ENCODE results near the gene COL1A2. TPM values are rescaled to one million over a fixed set of nuclear protein-coding genes. Genes with fewer than 3 reads are reported as not detected.

COL1A2 gene
- total RNA-seq, 4 donors from 2014 or later, result 28.0 to 404 (median 59.1) TPM

DNA sequence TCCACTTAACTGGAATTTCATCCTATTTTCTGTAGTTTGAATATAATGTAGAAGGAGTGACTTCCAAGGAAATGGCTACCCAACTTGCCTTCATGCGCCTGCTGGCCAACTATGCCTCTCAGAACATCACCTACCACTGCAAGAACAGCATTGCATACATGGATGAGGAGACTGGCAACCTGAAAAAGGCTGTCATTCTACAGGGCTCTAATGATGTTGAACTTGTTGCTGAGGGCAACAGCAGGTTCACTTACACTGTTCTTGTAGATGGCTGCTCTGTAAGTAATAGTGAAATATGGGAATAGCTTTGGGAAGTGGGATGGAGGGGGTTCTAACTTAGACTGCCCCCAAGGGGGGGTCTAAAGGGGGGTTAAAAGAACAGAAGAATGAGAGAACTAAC lies 34.5 kb downstream of the COL1A2 start:
- no peaks in the 10 kb centered on the region for H3K9me3 ChIP-seq
- TF ChIP-seq POLR2A (IDR thresholded peaks at IDR 0.05), result no peak
- TF ChIP-seq, protein P1, sequence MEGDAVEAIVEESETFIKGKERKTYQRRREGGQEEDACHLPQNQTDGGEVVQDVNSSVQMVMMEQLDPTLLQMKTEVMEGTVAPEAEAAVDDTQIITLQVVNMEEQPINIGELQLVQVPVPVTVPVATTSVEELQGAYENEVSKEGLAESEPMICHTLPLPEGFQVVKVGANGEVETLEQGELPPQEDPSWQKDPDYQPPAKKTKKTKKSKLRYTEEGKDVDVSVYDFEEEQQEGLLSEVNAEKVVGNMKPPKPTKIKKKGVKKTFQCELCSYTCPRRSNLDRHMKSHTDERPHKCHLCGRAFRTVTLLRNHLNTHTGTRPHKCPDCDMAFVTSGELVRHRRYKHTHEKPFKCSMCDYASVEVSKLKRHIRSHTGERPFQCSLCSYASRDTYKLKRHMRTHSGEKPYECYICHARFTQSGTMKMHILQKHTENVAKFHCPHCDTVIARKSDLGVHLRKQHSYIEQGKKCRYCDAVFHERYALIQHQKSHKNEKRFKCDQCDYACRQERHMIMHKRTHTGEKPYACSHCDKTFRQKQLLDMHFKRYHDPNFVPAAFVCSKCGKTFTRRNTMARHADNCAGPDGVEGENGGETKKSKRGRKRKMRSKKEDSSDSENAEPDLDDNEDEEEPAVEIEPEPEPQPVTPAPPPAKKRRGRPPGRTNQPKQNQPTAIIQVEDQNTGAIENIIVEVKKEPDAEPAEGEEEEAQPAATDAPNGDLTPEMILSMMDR (IDR thresholded peaks at IDR 0.05), result no peak
- H3K27me3 ChIP-seq, result no peaks in the 10 kb centered on the region
- H3K4me3 ChIP-seq, result no peak overlapping the region
- no peaks in the 10 kb centered on the region for H3K4me1 ChIP-seq
- H3K36me3 ChIP-seq, result peaks cover 0 to 22% (median 0%) of the 10 kb centered on the region in 3 donors
- no peak overlapping the region for H3K27ac ChIP-seq
- DNase-seq, result no peak

DNA sequence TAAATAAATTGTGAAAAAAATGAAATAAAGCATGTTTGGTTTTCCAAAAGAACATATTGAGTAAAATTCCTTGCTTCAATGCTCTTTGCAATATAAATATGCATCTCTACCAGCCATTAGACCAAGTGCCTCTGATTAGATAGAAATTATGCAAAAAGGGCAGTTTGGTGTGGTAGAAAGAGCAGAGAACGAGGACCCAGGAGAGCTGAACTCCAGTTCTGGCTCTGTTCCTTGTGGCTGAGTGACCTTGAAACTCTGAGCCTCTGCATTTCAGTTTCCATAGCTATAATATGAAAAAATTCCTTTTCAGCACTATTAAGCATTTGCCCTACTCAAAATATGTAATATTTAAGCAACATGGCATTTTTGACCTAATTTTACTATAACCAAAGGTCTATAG lies 36.5 kb downstream of the COL1A2 start:
- no peaks in the 10 kb centered on the region for H3K9me3 ChIP-seq
- peaks cover 0 to 7% (median 0%) of the 10 kb centered on the region in 3 donors for H3K36me3 ChIP-seq
- TF ChIP-seq, protein P1 (IDR thresholded peaks at IDR 0.05), result no peak
- no peak for TF ChIP-seq POLR2A (IDR thresholded peaks at IDR 0.05)
- no peak overlapping the region for H3K4me3 ChIP-seq
- H3K27me3 ChIP-seq, result no peaks in the 10 kb centered on the region
- no peak overlapping the region for H3K27ac ChIP-seq
- no peak for DNase-seq
- H3K4me1 ChIP-seq, result no peaks in the 10 kb centered on the region

DNA sequence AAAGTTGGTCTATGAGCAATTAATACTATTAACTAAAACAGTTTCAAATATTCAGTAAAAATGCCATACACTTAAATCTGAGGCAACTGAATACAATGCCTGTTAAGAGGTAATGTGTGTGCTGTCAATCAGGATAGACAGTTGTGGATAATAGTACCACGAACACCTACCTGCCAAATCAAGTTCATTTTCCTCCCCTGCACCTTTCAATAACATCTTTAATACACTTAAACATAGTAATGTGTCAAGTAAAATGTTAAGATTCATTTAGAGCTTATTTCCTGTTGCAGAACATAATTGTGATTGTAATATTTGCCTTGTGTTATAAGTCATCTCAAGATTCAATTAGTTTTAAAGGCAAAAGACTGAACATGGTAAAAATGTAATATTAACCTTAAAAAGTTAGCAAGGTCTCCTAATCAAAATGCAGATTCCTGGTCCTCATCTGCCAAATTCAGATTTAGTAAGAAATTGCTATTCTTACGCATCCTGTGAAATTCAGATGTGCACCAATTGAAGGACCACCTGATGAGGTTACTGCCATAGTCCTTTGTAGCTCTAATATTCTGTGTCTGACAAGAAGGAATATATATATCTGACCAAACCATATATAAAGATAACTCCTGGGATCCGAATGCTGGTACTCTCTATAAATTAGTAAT lies 37.1 kb downstream of the COL1A2 start:
- H3K36me3 ChIP-seq, result peaks cover 0 to 3% (median 0%) of the 10 kb centered on the region in 3 donors
- H3K9me3 ChIP-seq, result no peaks in the 10 kb centered on the region
- no peaks in the 10 kb centered on the region for H3K4me1 ChIP-seq
- no peak overlapping the region for H3K4me3 ChIP-seq
- H3K27me3 ChIP-seq, result no peaks in the 10 kb centered on the region
- TF ChIP-seq POLR2A (IDR thresholded peaks at IDR 0.05), result no peak
- TF ChIP-seq, protein P1 (IDR thresholded peaks at IDR 0.05), result no peak
- H3K27ac ChIP-seq, result no peak overlapping the region
- no peak for DNase-seq

DNA sequence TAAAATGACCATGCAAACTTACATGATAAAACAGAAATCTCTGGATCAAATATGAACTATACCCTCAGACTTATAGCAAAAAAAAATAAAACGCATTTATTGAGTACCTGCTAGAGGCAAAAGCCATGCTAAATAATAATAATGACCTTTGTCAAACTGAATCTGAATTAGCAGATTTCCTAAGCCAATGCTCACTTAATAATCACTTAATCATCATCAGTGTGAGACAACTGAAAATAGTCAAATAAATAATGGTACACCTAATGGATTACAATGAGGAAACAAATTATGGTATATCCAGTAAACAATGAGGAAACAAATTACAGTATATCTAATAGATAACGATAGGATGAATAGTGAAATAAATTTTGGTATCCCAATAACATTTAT lies 37.6 kb downstream of the COL1A2 start:
- Histone ChIP-seq H3K4me3 (no peak overlapping the region), H3K9me3 (no peaks in the 10 kb centered on the region), H3K36me3 (peaks cover 0 to 3% (median 0%) of the 10 kb centered on the region in 3 donors), H3K4me1 (no peaks in the 10 kb centered on the region), H3K27me3 (no peaks in the 10 kb centered on the region), H3K27ac (no peak overlapping the region)
- DNase-seq, result no peak
- TF ChIP-seq, protein P1 (IDR thresholded peaks at IDR 0.05), result no peak
- TF ChIP-seq POLR2A (IDR thresholded peaks at IDR 0.05), result no peak

DNA sequence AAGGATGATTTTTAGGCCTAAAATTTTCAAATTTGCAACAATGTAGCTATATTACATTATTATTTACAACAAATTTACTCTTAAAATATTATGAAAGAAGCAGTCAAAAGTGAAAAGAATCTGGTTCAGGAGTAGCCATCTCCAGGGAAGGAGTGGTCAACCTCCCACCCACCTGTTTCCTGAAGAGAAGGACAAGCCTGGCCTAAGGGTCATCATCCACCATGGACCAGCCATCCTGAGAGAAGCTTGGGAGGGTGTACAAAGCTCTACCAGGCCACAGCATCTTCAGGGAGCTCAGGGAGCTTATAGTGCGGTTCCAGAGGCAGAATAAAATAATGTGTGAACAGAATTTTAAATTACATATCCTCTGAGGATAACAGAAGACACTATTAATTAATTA lies 38.1 kb downstream of the COL1A2 start:
- Histone ChIP-seq H3K9me3 (no peaks in the 10 kb centered on the region), H3K36me3 (peaks cover 0 to 2% (median 0%) of the 10 kb centered on the region in 3 donors), H3K4me3 (no peak overlapping the region), H3K27me3 (no peaks in the 10 kb centered on the region), H3K4me1 (no peaks in the 10 kb centered on the region), H3K27ac (no peak overlapping the region)
- no peak for TF ChIP-seq POLR2A (IDR thresholded peaks at IDR 0.05)
- TF ChIP-seq, protein P1 (IDR thresholded peaks at IDR 0.05), result no peak
- DNase-seq, result no peak
